ENCODE measurements around the gene PLA2G10. TPM values are rescaled to one million over a fixed set of nuclear protein-coding genes. Genes with fewer than 3 reads are reported as not detected.

Gene PLA2G10
- total RNA-seq, 1 experiment from 2014 or later, result 3.3 TPM

GRCh38 chr16:14628806-14629611 is 65.1 kb downstream of the PLA2G10 start:
- BruUV-seq (replicated peaks), result TSS peak; percentile 11
- intact Hi-C loops (cut with micrococcal nuclease; ENCODE audit: unreplicated experiment), result loop anchor here (5.0 kb wide), 1 partner anchor 82 kb away; no protein-coding TSS in a partner anchor
- no peak for DNase-seq

DNA sequence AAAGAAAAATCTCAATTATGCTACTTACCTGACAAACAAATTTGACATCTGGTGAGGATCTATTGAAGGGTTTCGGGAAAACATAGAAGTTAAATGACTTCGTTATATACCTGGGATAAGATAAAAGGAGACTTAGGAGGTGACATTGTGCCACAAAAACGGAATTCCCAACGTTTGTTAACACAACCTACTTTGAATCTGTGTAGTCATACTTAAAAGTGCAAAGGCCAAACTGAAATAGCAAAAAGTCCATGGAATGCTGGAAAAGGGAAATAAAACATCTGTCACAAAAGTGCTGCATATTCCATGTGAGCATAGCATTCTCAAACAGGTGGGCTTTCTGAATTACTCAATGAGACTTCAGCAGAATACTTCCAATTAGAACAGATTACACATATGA is 67.0 kb downstream of the PLA2G10 start:
- CTCF ChIA-PET, result no interaction called here
- H3K36me3 Mint-ChIP-seq (ENCODE audit: insufficient read depth, unreplicated experiment), result peaks cover 86% of the 10 kb centered on the region
- intact Hi-C loops (cut with micrococcal nuclease; ENCODE audit: unreplicated experiment), result loop anchor here (5.0 kb wide), 1 partner anchor 80 kb away; no protein-coding TSS in a partner anchor
- no peak overlapping the region for H3K4me3 Mint-ChIP-seq (ENCODE audit: low read depth, unreplicated experiment)
- BruUV-seq (replicated peaks), result no TSS peak
- no peak overlapping the region for H3K27ac Mint-ChIP-seq (ENCODE audit: unreplicated experiment)
- H3K4me1 Mint-ChIP-seq (ENCODE audit: low read depth, unreplicated experiment), result peaks cover 21% of the 10 kb centered on the region
- no peaks in the 10 kb centered on the region for H3K27me3 Mint-ChIP-seq (ENCODE audit: unreplicated experiment)
- peaks cover 3% of the 10 kb centered on the region for H3K9me3 Mint-ChIP-seq (ENCODE audit: low read depth, unreplicated experiment)
- DNase-seq, result no peak
- no peak for TF ChIP-seq CTCF (IDR thresholded peaks at IDR 0.05; ENCODE audit: unreplicated experiment)

More at GRCh38 chr16:14628806-14629611, 65.1 kb downstream of the PLA2G10 start:
- peaks cover 89% of the 10 kb centered on the region for H3K36me3 Mint-ChIP-seq (ENCODE audit: insufficient read depth, unreplicated experiment)
- TF ChIP-seq CTCF (IDR thresholded peaks at IDR 0.05; ENCODE audit: unreplicated experiment), result no peak
- peaks cover 3% of the 10 kb centered on the region for H3K9me3 Mint-ChIP-seq (ENCODE audit: low read depth, unreplicated experiment)
- H3K27me3 Mint-ChIP-seq (ENCODE audit: unreplicated experiment), result no peaks in the 10 kb centered on the region
- peaks cover 22% of the 10 kb centered on the region for H3K4me1 Mint-ChIP-seq (ENCODE audit: low read depth, unreplicated experiment)
- CTCF ChIA-PET, result no interaction called here
- H3K27ac Mint-ChIP-seq (ENCODE audit: unreplicated experiment), result peak overlapping the region; percentile 83
- H3K4me3 Mint-ChIP-seq (ENCODE audit: low read depth, unreplicated experiment), result peak overlapping the region; percentile 83

Other genes with a start within 250 kb of the PLA2G10 start
- gene PARN, start 64.0 kb downstream of the PLA2G10 start, total RNA-seq (2022), result 54.8 and 59.1 TPM in 2 replicates
- gene BFAR, start 61.4 kb downstream of the PLA2G10 start, total RNA-seq (2022), result 83.8 and 97.9 TPM in 2 replicates
- 8.2 and 9.1 TPM in 2 replicates for gene NPIPA3, start 9.1 kb upstream of the PLA2G10 start, total RNA-seq (2022)
- not detected in 2 replicates for gene NPIPA2, start 48.2 kb upstream of the PLA2G10 start, total RNA-seq (2022)
- gene NOMO1, start 139.4 kb upstream of the PLA2G10 start, total RNA-seq (2022), result 172 and 199 TPM in 2 replicates
- gene NPIPA1, start 243.1 kb upstream of the PLA2G10 start, total RNA-seq (2022), result 112 and 114 TPM in 2 replicates

All from Calu3 (cell line).